ENCODE data around the gene C1orf232.

C1orf232 gene

DNA sequence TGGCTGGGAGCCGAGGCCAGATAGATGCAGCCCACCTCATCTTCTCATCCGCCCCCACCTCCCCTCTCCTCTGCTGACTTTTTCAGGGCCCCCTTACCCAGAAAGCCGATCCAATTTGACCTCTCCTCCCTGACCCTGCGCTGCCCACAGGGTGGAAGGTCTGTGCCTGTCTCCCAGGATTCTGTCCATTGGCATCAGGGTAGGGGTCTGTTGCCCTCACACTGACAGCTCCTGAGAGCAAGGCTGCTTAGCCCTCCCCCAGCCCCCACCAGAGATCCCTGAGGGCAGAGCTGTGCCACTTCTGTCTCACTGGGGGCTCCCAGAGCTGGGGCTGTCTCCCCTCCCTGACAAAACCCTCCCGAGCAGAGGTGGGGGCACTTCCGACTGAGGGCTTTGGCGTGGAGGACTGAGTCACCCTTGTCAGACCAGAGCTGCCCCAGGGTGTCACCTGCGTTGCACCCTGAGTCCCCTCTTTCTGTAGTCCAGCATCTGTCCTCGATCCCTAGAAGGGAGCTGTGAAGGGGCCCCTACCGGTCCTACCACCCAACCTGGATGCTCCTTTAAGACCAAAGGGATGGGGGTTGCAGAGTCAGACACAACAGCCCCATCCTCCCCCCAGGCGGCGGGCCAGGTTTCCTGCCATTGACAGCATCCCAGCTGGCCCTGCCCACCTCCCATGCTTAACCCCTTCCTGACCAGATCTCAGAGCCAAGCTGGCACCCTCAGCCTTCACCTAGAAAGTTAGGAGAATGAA, 12.3 kb downstream of the C1orf232 start:
- no peak for DNase-seq

DNA sequence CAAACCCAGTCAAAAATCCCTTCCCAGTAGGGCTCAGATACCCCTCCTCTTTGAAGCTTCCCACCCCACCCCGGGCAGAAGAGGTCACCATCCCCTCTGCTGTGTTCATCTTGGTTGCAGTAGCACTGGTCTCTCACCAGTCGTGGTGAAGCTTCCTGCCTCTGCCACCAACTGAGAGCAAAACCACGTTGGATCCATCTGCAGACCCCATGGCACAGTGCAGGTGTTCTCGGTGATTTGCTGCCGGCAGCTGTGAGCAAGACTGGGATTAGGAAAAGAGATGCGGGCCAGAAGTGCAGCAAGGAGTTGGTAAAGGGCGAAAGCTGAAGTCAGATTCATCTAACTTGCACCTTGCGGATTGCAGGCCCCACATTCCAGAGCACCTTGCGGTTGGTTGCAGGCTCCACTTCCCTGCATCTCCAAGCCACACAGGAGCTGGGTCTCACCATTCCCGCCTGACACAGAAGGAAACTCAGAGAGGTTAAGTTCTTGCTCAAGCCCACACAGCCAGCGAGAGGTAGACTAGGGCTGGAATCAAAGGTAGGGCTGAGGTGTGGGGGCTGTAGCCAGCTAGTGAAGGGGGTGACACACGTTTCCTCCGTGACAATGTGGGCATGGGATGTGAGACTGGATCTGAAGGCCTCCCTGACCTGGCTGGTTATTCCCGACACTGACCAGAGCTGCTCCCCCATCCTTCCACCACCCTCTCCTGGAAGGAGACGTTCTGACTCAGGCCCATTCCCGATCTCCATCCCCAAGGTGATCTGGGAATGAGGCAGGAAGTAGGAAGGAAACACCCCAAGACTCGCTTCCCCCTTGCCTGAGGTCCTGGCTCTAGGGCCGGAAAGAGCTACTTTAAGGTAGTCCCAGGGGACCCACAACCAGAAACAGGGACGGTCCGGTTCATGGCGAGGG, 13.1 kb downstream of the C1orf232 start:
- DNase-seq = no peak

DNA sequence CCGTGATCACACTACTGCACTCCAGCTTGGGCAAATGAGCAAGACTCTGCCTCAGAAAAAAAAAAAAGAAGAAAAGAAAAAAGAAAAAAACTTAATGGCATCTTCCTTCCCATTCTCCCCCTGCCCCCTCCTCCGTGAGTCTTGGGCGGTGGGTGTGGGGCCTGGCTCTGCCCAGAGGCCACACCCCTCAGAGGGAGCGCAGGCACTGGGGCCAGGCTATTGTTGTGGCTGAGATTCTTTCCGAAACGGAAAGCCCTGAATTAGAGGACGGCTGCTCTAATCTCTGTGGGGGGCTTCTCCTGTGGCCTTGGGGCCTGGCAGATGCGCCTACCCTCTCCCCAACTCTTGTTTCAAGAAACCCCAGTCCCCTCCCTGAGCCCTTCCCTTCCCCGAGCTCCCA, 14.0 kb downstream of the C1orf232 start:
- no peak for DNase-seq

DNA sequence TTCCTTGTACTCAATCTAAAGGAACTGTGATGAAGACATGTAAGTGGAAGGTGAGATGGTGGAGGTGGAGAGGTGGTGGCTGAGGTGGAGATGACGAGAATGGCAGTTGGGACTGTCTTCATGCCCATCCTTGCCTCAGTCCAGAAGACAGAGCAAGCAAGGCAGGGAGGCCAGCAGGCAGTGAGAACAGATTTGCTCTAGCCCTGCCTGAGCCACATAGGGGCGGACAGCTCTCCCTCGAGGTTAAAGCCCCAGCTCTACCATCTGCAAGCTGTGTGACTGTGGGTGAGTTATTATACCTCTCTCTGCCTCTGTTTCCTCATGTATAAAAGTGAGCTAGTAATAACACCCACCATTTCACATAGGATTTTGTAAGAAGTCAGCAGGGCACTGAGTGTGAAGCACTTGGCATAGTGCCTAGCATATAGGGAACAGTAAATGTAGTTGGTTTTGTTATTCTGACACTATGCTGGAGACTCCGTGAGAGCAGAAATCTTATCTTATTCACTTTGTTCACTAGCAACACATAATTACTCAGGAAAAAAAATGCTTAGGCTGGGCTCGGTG, 14.7 kb downstream of the C1orf232 start:
- DNase-seq = no peak

DNA sequence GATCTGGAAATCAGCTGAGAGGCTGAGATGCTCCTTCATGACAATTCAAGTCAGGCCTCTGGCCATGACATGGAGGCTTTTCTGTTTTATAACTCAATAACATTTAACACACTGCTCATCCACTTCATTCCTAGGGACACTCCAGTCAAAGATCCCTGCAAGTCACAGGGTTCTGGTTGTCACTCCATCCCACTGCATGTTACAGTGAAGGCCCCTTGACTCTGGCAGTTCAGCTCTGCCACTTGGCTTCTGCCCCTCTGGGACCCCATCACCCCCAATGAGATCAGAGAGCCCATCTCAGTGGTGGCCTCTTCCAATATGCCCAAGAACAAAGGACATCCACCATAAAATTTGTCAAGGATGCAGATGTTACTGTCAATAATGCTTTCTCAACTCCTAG, 19.9 kb downstream of the C1orf232 start:
- DNase-seq = no peak

DNA sequence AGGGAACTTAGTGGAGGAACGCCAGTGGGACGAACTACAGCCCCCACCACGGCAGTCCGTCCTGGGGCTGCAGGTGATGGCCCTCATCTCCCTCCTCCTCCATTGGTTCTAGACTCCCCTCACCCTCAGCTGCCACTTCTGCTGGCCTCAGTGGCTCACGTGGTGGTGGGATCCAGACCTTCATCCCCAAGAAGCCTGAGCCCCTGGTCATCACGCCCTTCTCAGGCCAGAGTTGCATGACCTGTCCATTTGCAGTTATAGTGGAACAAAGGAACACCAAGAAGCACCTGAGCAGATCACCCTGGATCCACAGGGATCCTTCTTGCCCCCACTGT, 22.8 kb downstream of the C1orf232 start:
- DNase-seq = no peak

DNA sequence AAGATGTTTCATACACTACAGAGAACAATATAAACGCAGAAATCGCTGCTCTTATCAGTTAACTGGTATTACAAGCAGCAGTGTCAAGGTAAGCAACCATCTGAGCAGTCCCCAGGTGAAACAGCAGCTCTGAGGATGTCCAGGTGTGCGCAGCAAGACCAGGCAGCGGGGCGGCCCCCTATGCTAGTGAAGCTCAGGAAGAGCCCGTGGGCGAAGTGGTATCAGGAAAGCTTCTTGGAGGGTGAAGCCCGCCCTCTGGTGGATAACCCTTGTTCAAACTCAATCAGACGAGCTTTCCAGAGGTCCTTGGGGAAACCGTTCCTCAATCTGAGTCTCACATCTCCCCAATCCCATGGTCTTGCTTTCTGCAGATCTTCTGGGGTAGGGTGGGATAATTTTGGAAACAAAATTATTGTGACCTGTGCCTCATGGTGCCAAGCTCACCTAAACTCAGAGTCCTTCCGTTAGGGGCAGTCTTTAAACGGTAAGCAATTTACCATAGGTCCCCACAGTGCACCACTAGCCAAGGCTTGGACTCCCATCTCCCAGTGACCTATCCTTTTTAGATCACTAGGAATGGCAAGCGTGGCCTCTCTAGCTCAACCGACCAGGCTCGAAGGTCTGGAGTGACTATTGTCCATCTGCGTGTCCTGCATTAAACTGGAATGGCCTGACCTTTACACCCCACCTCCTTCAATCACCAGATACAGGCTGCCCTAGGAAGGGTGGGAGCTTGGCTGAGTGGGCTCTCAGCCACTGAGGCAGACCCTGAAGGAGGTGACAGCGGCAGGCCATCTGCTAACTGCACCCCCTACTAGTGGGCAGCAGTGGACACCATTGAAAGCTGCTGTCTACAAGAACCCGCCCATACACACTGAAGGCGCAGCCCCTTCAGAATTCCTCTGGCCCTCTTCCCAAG, 23.5 kb downstream of the C1orf232 start:
- no peak for DNase-seq

DNA sequence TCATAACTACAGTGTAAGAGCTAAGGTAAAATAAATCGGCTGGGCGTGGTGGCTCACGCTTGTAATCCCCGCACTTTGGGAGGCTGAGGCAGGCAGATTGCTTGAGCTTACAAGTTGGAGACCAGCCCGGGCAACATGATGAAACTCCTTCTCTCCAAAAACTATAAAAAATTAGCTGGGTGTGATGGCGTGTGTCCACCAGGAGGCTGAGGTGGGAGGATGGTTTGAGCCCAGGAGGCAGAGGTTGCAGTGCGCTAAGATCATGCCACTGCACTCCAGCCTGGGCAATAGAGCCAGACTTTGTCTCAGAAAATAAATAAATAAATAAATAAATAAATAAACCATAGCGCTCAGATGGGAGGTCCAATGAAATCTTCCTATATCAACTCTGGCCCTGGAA, 26.6 kb downstream of the C1orf232 start:
- DNase-seq = no peak

DNA sequence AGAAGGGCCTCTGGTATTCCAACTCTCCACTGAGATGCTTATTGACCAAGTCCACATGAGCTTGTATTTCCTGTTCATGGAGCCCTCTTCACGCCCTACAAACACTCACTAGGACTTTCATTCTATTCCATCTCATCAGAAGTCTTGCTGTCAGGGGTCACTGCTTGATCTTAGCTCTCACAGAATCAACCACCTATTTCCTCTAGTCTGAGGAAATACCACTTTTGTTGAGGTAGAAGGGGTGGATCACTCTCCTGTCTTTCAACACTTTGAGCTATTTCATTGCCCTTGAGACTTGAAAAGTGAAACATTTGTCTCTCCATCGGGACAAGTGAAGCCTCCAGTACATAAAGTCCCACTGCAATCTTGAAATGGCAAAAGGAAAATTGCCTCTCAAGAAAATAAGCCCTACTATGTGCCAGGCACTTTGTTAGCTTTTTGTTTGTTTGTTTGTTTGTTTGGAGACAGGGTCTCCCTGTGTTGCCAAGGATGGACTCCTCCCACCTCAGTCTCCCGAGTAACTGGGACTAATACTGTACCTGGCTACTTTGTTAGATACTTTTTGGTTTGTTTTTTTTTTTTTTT, 29.7 kb downstream of the C1orf232 start:
- DNase-seq = no peak

DNA sequence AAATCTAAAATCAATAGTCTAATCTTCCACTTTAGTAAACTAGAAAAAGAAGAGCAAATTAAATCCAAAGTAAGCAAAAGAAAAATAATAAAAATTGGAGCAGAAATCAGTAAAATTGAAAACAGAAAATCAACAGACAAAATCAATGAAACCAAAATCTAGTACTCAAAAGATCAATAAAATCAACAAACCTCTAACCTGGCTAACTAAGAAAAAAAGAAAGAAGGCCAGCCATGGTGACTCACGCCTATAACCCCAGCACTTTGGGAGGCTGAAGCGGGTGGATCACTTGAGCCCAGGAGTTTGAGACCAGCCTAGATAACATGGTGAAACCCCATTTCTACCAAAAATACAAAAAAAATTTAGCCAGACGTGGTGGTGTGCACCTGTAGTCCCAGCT, 34.3 kb downstream of the C1orf232 start:
- no peak for DNase-seq

DNA sequence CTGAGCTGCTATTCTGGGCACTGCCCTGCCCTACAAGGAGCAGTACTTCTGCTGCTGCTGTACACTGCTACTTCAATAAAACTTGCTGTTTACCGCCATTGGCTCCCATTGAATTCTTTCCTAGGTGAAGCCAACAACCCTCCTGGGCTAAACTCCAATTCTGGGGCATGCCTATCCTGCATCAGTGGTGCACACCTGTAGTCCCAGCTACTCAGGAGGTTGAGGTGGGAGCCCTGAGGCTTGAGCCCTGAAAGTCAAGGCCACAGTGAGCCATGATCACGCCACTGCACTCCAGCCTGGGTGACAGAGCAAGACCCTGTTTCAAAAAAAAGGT, 36.0 kb downstream of the C1orf232 start:
- DNase-seq = no peak

DNA sequence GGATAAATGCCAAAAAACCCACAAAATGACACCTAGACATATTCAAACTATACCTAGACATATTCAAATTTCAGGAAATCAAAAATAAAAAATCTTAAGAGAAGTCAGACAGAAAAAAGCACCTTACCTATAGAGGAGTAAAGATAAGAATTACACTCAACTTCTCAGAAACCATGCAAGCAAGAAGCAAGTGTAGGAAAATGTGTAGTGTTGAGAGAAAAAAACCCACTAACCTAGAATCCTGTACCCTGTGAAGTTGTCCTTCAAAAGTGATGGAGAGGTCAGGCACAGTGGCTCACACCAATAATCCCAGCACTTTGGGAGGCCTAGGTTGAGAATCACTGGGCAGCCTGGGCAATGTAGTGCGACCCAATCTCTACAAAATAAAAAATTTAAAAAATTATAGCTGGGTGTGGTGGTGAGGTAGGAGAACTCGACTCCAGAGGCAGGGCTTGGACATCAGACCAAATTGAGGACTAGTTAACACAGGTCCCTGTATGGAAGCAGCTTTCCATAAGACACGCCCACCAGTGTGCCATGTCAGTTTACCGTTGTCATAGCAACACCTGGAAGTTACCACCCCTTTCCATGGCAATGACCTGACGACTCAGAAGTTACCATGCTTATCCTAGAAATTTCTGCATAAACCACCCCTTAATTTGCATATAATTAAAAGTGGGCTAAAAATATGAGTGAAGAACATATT, 36.5 kb downstream of the C1orf232 start:
- DNase-seq = no peak

DNA sequence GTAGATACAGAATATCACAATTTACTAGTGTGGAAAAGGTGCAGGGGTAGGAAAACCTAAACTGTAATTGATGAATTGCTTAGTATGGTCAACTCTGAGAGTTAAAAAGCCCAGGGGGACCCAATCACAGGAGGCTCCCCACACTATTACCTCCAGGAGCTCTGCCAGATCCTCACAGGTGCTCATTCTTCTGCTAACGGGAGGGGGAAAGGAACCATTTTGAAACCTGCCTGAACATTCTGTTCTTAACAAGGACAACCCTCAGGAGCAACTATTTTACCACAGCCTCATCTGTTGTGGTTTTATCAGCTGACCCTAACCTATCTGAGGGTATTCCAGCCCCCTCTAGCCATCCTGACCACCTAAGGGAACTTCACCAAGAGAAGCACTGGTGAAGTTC, 38.1 kb downstream of the C1orf232 start:
- no peak for DNase-seq

DNA sequence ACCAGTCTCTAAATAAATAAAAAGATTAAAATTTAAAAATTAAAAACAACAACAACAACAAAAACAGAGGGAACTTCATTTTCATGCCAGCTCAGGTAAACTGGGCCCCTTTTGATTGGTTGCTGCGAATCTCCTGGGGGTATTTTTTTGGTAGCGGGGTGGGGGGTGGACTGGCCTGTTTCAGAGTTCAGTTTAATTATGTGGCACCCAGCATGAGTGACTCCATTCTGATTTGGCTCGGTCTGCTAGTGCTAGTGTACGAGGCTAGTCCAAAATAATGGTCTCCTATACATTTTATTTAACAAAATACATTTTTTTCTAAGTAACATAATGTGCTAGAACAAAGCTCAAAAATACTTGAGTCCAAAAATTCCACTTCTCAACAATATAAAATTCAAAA, 39.0 kb downstream of the C1orf232 start:
- DNase-seq = no peak

DNA sequence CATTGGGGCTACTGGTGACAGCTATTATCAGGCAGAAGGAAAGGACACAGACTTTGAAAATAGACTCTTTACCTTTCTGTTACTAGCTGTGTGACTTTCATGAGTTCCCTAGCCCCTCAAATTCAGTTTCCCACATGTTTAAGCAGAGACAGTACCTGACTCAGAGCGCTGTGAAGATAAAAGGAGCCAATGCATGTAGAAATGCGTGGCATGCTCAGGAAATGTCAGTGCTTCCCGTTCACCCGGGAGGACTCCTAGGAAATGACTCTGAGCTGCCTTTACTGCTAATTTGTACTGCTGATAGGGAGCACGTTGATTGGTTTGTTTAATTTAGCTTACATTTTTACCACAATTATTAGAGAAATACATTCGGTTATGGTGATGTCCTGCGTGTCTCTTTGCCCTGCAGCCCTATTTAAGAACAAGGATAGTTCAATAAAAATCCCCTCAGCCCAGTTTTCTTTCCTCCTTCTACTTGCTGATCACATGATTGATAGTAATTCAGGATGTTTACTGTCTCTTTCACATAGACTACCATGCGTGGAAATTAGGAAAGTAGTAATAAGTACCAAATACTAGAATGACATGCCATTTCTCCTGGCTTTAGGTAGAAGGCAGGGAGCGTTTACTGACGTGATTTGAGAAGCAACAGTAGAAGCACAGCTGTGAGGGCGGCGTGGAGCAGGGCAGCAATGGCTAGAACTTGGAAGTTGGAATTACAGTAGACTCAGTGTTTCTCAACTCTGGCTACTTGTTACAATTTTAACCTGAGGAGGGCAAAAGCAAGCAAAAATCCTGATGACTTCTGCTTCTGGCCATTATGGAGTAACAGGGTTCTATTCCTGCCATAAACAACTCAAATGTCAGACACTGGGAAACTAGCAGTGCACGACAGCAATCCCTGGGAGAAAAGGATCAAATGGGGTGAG, 41.3 kb downstream of the C1orf232 start:
- no peak for DNase-seq

DNA sequence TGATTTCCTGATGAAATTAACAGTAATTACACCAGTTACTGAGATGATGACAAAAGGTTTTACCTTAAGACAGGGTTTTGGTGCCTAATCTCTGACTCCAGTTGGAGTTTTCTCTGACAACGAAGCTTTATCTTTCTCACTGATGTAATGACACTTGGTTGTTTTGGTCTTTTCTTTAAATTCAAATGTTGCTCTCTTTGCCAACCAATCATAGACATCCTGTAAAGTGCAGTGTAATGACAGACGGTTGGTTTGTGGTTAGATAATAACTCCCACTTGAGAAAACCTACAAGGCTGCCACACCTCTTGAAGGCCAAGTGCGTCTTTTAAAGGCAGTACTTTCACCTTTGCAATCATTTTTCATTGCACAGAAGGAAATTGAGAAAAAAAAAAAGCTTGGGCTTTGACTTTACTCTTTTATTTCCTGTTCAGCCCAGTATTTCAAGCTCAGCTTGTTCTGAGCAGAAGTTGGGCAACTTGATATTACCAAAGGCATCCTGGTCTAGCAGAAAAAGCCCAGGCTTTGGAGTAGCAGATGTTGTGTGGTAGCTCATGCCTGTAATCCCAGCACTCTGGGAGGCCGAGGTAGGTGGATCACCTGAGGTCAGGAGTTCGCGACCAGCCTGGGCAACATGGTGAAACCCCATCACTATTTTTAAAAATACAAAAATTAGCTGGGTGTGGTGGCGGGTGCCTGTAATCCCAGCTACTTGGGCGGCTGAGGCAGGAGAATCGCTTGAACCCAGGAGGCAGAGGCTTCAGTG, 42.3 kb downstream of the C1orf232 start:
- no peak for DNase-seq

DNA sequence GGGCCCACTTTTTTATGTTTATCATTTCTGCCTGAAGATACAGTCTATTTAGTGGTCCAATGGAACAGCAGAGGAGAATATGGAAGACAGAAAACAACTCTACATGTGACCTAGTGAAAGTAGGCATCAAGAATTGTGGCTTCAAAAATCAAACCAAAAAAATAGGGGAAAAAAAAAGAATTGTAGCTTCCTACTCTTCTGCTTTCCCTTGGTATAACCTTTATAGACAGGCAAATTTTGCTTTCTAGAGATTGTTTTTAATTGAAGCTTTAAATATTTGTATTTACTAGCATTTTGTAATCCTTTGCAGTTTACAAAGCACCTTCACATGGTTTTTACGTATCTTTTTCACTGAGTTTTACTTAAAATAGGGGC, 42.8 kb downstream of the C1orf232 start:
- no peak for DNase-seq

DNA sequence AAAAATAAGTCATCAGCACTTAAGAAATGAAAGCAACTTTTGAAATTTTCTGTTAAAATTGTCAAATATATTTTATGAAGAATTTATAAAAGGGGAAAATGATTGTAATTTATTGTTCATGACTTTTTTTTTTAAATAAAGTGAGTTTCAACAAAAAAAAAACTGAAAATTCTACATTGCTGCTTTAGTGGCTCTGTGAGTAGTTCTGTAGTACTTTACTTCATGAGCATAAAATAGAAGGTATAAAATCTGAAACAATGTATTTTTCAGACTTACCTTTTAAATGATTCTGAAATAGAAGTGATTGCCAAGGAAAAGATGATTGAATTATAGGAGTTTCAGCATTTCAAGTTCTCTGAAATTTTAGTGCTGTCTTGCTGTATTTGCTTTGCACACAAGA, 43.4 kb downstream of the C1orf232 start:
- DNase-seq = no peak

DNA sequence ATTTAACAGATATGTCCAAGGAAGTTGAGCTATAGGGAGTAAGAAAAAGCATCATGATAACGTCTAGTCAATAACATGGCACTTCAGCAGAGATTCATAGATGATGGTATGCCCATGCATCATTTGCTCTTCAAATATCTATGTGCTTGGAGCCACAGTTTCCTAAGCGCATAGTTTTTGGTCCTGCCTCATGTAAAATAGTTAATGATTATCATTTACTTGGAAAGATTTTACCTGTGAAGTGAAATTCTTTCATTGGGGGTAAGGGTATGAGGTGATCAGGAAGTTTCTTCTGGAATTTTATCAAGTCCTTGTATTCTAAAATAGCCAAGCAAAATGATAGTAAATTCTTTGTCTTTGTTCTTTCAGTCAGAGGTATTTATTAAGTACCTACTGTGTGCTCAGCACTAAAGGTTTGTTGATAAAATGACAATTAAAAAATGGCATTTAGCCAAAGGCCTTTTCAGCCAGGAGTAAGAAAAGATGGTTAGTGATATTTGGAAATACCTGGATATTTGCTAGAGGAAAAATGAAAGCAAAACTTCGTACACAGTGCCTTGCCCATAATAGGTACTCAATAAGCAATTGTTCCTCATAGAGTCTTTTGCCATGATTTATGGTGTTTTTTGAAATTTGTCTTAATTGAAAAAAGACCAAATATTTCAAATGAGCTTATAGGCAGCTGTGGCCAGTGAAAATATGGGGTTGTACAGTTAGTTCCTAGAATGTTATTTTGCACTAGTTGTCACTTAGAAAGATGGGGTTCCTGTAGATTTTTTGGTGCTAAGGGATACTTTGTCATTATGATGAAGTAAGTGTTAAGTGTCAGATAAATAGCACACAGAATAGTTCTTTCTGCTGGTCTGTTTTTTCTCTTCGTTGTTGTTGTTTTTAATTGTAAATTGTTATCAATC, 44.1 kb downstream of the C1orf232 start:
- no peak for DNase-seq

Data from activated gamma-delta T cell (primary cell).